CD4-positive, CD25-positive, alpha-beta regulatory T cell (primary cell): ENCODE measurements around the gene ME3. TPM values are rescaled to one million over a fixed set of nuclear protein-coding genes. Genes with fewer than 3 reads are reported as not detected.

ENCODE experiments used
- ATAC-seq, 2 donors: fragments of 150-1000 bp; cut with Tn5 transposase; one replicate each; pipeline ENCODE4 v1.10.0; 2021; ENCODE audit warnings: low read depth in 2 of 2, moderate number of reproducible peaks in 2 of 2, moderate library complexity in 1 of 2
- DNase-seq, 3 donors: peaks; one replicate each; pipeline versions ENCODE4 v3.0.0 to v3.0.0-alpha.2; 2012 to 2022; ENCODE audit warnings: mixed read lengths in 1 of 3
- H3K27ac ChIP-seq: one replicate; pipeline ENCODE4 v1.7.0; 2013; ENCODE audit warnings: mild to moderate bottlenecking, low read length; ENCODE audit not compliant: insufficient read depth, poor library complexity, severe bottlenecking
- H3K27me3 ChIP-seq: one replicate; pipeline ENCODE4 v1.7.0; 2013; ENCODE audit warnings: low read length; ENCODE audit not compliant: control insufficient read depth, insufficient read depth
- H3K36me3 ChIP-seq: one replicate; pipeline ENCODE4 v1.7.0; 2013; ENCODE audit warnings: mild to moderate bottlenecking, low read length, moderate library complexity; ENCODE audit not compliant: control insufficient read depth, insufficient read depth
- H3K4me1 ChIP-seq: 2 replicates; pipeline ENCODE4 v1.7.0; 2013; ENCODE audit warnings: mild to moderate bottlenecking, low read length; ENCODE audit not compliant: insufficient read depth, control insufficient read depth, poor library complexity, severe bottlenecking
- H3K4me3 ChIP-seq: one replicate; pipeline ENCODE4 v1.7.0; 2013; ENCODE audit warnings: low read depth, mild to moderate bottlenecking, low read length, moderate library complexity
- H3K9me3 ChIP-seq, 2 experiments: 1 replicate in 1 of 2; 2 replicates in 1 of 2; pipeline ENCODE4 v1.7.0; 2013; ENCODE audit warnings: low read length in 2 of 2, mild to moderate bottlenecking in 1 of 2, moderate library complexity in 1 of 2; ENCODE audit not compliant: control insufficient read depth in 2 of 2
- H3K27ac Mint-ChIP-seq, 3 donors: one replicate each; pipeline ENCODE4 v1.8.0; 2020 to 2022; ENCODE audit warnings: mild to moderate bottlenecking in 3 of 3, mixed read lengths in 3 of 3, moderate library complexity in 2 of 3
- H3K27me3 Mint-ChIP-seq: one replicate; pipeline ENCODE4 v1.8.0; 2022; ENCODE audit warnings: mild to moderate bottlenecking, mixed read lengths
- H3K36me3 Mint-ChIP-seq: one replicate; pipeline ENCODE4 v1.8.0; 2020; ENCODE audit warnings: mixed read lengths
- H3K4me1 Mint-ChIP-seq, 4 donors: one replicate each; pipeline ENCODE4 v1.8.0; 2020 to 2022; ENCODE audit warnings: mixed read lengths in 4 of 4, mild to moderate bottlenecking in 1 of 4
- H3K4me3 Mint-ChIP-seq, 4 donors: one replicate each; pipeline ENCODE4 v1.8.0; 2020 to 2022; ENCODE audit warnings: mild to moderate bottlenecking in 4 of 4, mixed read lengths in 4 of 4, moderate library complexity in 3 of 4
- H3K9me3 Mint-ChIP-seq, 7 donors: one replicate each; pipeline ENCODE4 v1.8.0; 2020 to 2022; ENCODE audit warnings: mixed read lengths in 7 of 7, mild to moderate bottlenecking in 3 of 7, moderate library complexity in 2 of 7
- polyA plus RNA-seq, 4 donors: library from polyadenylated mRNA; unstranded; fragments of 300-500 nt; fragmentation: Illumina TruSeq; gene quantifications; one replicate each; pipeline ENCODE4 v1.2.3, GENCODE V29; 2021
- total RNA-seq: library from RNA; stranded (reverse); gene quantifications from one replicate; pipeline ENCODE4 v1.2.3, GENCODE V29; 2022

ME3 gene
- total and polyA plus RNA-seq, 5 donors from 2014 or later, result 0.18 to 1.4 (median 0.38) TPM; not detected in 2

GRCh38 chr11:86497836-86498235 lies 174.6 kb downstream of the ME3 start:
- no peak overlapping the region for H3K4me3 Mint-ChIP-seq
- H3K27ac ChIP-seq, result no peak overlapping the region
- ATAC-seq, result no peak
- no peaks in the 10 kb centered on the region for H3K27me3 Mint-ChIP-seq
- H3K4me3 ChIP-seq, result no peak overlapping the region
- DNase-seq, result no peak
- no peaks in the 10 kb centered on the region for H3K36me3 Mint-ChIP-seq
- peaks cover 2% of the 10 kb centered on the region for H3K27me3 ChIP-seq
- no peaks in the 10 kb centered on the region for H3K9me3 ChIP-seq
- H3K36me3 ChIP-seq, result no peaks in the 10 kb centered on the region
- H3K4me1 Mint-ChIP-seq, result peaks cover 0 to 3% (median 0%) of the 10 kb centered on the region in 4 donors
- H3K27ac Mint-ChIP-seq, result no peak overlapping the region
- no peaks in the 10 kb centered on the region for H3K4me1 ChIP-seq
- H3K9me3 Mint-ChIP-seq, result peaks cover 0 to 2% (median 0%) of the 10 kb centered on the region in 7 donors

- H3K36me3 Mint-ChIP-seq, result no peaks in the 10 kb centered on the region
- ATAC-seq (no peak), DNase-seq (no peak)
- no peak overlapping the region for H3K27ac Mint-ChIP-seq
- peaks cover 2% of the 10 kb centered on the region for H3K27me3 ChIP-seq
- peaks cover 0 to 3% (median 0%) of the 10 kb centered on the region in 4 donors for H3K4me1 Mint-ChIP-seq
- H3K27ac ChIP-seq, result no peak overlapping the region
- no peak overlapping the region for H3K4me3 Mint-ChIP-seq
- H3K9me3 ChIP-seq, result no peaks in the 10 kb centered on the region
- H3K36me3 ChIP-seq, result no peaks in the 10 kb centered on the region
- no peaks in the 10 kb centered on the region for H3K27me3 Mint-ChIP-seq
- H3K4me1 ChIP-seq, result no peaks in the 10 kb centered on the region
- H3K4me3 ChIP-seq, result no peak overlapping the region
- peaks cover 0 to 2% (median 0%) of the 10 kb centered on the region in 7 donors for H3K9me3 Mint-ChIP-seq
Measured at GRCh38 chr11:86497310-86497709, 175.1 kb downstream of the ME3 start.

GRCh38 chr11:86495351-86495750 lies 177.1 kb downstream of the ME3 start:
- H3K36me3 ChIP-seq, result no peaks in the 10 kb centered on the region
- Mint-ChIP-seq H3K4me1 (peaks cover 0 to 3% (median 0%) of the 10 kb centered on the region in 4 donors), H3K9me3 (peaks cover 0 to 2% (median 0%) of the 10 kb centered on the region in 7 donors), H3K4me3 (no peak overlapping the region), H3K27ac (no peak overlapping the region), H3K27me3 (no peaks in the 10 kb centered on the region), H3K36me3 (no peaks in the 10 kb centered on the region)
- peaks cover 2% of the 10 kb centered on the region for H3K27me3 ChIP-seq
- no peaks in the 10 kb centered on the region for H3K4me1 ChIP-seq
- no peak for ATAC-seq
- H3K9me3 ChIP-seq, result no peaks in the 10 kb centered on the region
- DNase-seq, result no peak
- H3K4me3 ChIP-seq, result no peak overlapping the region
- H3K27ac ChIP-seq, result no peak overlapping the region

GRCh38 chr11:86492370-86493010 lies 179.9 kb downstream of the ME3 start:
- Histone ChIP-seq H3K9me3 (no peaks in the 10 kb centered on the region), H3K27ac (no peak overlapping the region), H3K4me1 (no peaks in the 10 kb centered on the region), H3K4me3 (no peak overlapping the region), H3K36me3 (no peaks in the 10 kb centered on the region), H3K27me3 (no peaks in the 10 kb centered on the region)
- H3K27ac Mint-ChIP-seq, result peak overlapping the region in 1 of 3 donors; percentile 58
- H3K9me3 Mint-ChIP-seq, result no peaks in the 10 kb centered on the region
- no peaks in the 10 kb centered on the region for H3K27me3 Mint-ChIP-seq
- H3K4me1 Mint-ChIP-seq, result no peaks in the 10 kb centered on the region
- no peak overlapping the region for H3K4me3 Mint-ChIP-seq
- no peaks in the 10 kb centered on the region for H3K36me3 Mint-ChIP-seq
- ATAC-seq (no peak), DNase-seq (no peak)

GRCh38 chr11:86491027-86491426 lies 181.4 kb downstream of the ME3 start:
- Mint-ChIP-seq H3K9me3 (peaks cover 0 to 1% (median 0%) of the 10 kb centered on the region in 7 donors), H3K27ac (no peak overlapping the region), H3K27me3 (no peaks in the 10 kb centered on the region), H3K36me3 (no peaks in the 10 kb centered on the region), H3K4me1 (no peaks in the 10 kb centered on the region), H3K4me3 (no peak overlapping the region)
- H3K27ac ChIP-seq, result no peak overlapping the region
- H3K27me3 ChIP-seq, result no peaks in the 10 kb centered on the region
- H3K4me1 ChIP-seq, result no peaks in the 10 kb centered on the region
- H3K4me3 ChIP-seq, result no peak overlapping the region
- no peaks in the 10 kb centered on the region for H3K9me3 ChIP-seq
- no peak for ATAC-seq
- DNase-seq, result no peak
- H3K36me3 ChIP-seq, result no peaks in the 10 kb centered on the region

- no peak overlapping the region for H3K4me3 Mint-ChIP-seq
Measured at GRCh38 chr11:86490582-86490981, 181.8 kb downstream of the ME3 start.

GRCh38 chr11:86489442-86489841 lies 183.0 kb downstream of the ME3 start:
- no peak overlapping the region for H3K27ac ChIP-seq
- H3K9me3 ChIP-seq, result no peaks in the 10 kb centered on the region
- H3K27ac Mint-ChIP-seq, result no peak overlapping the region
- ATAC-seq (no peak), DNase-seq (no peak)
- H3K9me3 Mint-ChIP-seq, result peaks cover 0 to 2% (median 0%) of the 10 kb centered on the region in 7 donors
- H3K27me3 ChIP-seq, result no peaks in the 10 kb centered on the region
- no peaks in the 10 kb centered on the region for H3K36me3 ChIP-seq
- no peak overlapping the region for H3K4me3 ChIP-seq
- H3K4me3 Mint-ChIP-seq, result no peak overlapping the region
- H3K4me1 ChIP-seq, result no peaks in the 10 kb centered on the region
- no peaks in the 10 kb centered on the region for H3K36me3 Mint-ChIP-seq
- no peaks in the 10 kb centered on the region for H3K27me3 Mint-ChIP-seq
- H3K4me1 Mint-ChIP-seq, result no peaks in the 10 kb centered on the region

More at GRCh38 chr11:86490582-86490981, 181.8 kb downstream of the ME3 start:
- Mint-ChIP-seq H3K27me3 (no peaks in the 10 kb centered on the region), H3K9me3 (peaks cover 0 to 2% (median 0%) of the 10 kb centered on the region in 7 donors), H3K4me1 (no peaks in the 10 kb centered on the region), H3K27ac (no peak overlapping the region), H3K36me3 (no peaks in the 10 kb centered on the region)
- H3K36me3 ChIP-seq, result no peaks in the 10 kb centered on the region
- ATAC-seq (no peak), DNase-seq (no peak)
- H3K27me3 ChIP-seq, result no peaks in the 10 kb centered on the region
- no peaks in the 10 kb centered on the region for H3K4me1 ChIP-seq
- no peaks in the 10 kb centered on the region for H3K9me3 ChIP-seq
- no peak overlapping the region for H3K4me3 ChIP-seq
- no peak overlapping the region for H3K27ac ChIP-seq

GRCh38 chr11:86488553-86488952 lies 183.9 kb downstream of the ME3 start:
- Mint-ChIP-seq H3K4me3 (no peak overlapping the region), H3K9me3 (peaks cover 0 to 2% (median 0%) of the 10 kb centered on the region in 7 donors), H3K4me1 (no peaks in the 10 kb centered on the region), H3K36me3 (no peaks in the 10 kb centered on the region), H3K27me3 (no peaks in the 10 kb centered on the region), H3K27ac (peak overlapping the region in 1 of 3 donors; percentile 48)
- H3K36me3 ChIP-seq, result no peaks in the 10 kb centered on the region
- no peaks in the 10 kb centered on the region for H3K4me1 ChIP-seq
- no peak overlapping the region for H3K27ac ChIP-seq
- no peak for DNase-seq
- no peak overlapping the region for H3K4me3 ChIP-seq
- no peaks in the 10 kb centered on the region for H3K27me3 ChIP-seq
- no peak for ATAC-seq
- no peaks in the 10 kb centered on the region for H3K9me3 ChIP-seq
